ENCODE results near the gene IPMK. TPM values are rescaled to one million over a fixed set of nuclear protein-coding genes. Genes with fewer than 3 reads are reported as not detected.

The IPMK gene
- total RNA-seq, 6 experiments from 2014 or later: 3.3 to 3.8 (median 3.5) TPM

DNA sequence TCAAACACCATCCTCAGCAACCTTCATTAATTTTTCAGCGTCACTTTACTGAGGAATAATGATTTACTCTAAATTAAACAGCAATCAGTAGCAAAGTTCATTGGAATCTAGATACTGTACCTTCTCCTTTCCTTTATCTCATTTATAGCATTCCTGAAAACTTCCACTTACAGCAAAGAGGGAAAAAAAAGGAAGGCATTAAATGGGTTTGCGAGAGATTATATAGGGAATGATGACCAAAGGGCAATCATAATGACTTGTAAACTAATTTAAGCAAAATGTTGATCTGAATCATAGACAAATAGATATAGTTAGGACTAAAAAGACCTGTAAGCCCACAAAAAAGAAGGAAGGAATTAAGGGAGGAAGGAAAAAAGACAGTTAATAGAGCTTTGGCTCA lies 42.0 kb downstream of the IPMK start:
- Mint-ChIP-seq H3K36me3 (ENCODE audit: low read depth) (peaks cover 6% of the 10 kb centered on the region), H3K27me3 (ENCODE audit: insufficient read depth) (no peaks in the 10 kb centered on the region), H3K9me3 (no peaks in the 10 kb centered on the region), H3K4me3 (no peak overlapping the region), H3K27ac (no peak overlapping the region), H3K4me1 (ENCODE audit: low read depth) (peaks cover 7% of the 10 kb centered on the region)
- no peak for DNase-seq
- TF ChIP-seq, protein P1, sequence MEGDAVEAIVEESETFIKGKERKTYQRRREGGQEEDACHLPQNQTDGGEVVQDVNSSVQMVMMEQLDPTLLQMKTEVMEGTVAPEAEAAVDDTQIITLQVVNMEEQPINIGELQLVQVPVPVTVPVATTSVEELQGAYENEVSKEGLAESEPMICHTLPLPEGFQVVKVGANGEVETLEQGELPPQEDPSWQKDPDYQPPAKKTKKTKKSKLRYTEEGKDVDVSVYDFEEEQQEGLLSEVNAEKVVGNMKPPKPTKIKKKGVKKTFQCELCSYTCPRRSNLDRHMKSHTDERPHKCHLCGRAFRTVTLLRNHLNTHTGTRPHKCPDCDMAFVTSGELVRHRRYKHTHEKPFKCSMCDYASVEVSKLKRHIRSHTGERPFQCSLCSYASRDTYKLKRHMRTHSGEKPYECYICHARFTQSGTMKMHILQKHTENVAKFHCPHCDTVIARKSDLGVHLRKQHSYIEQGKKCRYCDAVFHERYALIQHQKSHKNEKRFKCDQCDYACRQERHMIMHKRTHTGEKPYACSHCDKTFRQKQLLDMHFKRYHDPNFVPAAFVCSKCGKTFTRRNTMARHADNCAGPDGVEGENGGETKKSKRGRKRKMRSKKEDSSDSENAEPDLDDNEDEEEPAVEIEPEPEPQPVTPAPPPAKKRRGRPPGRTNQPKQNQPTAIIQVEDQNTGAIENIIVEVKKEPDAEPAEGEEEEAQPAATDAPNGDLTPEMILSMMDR (IDR thresholded peaks at IDR 0.05): no peak

DNA sequence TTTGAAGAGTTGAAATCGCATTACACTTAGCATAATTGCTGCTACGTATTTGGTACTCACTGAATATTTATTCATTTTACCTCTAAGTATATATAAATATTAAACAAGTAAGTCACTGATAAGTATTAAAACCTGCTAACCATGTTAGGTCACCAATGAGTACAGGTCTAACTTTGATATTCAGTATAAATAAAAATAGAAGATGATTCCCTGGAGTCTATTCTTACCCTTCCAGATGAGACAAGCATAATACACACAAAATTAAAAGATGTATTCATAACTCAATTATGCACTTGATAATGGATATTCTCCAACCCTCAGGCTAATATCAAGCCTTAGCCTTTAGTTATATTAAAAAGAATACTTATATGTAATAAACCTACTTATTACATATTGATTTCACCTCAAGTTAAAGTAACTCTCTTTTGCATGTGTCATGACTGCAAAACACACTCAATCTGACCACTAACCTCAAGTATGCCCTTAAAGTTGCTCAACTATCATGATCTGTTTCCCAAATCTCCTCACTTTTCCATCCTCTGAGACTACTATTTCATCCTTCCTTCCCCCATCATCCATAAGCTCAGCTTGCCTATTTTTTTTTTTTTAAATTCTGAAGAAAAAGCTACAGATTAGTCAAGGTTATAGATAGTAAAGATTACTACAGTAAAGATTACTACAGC lies 46.8 kb downstream of the IPMK start:
- H3K4me1 Mint-ChIP-seq (ENCODE audit: low read depth): peaks cover 36% of the 10 kb centered on the region
- peaks cover 5% of the 10 kb centered on the region for H3K36me3 Mint-ChIP-seq (ENCODE audit: low read depth)
- no peaks in the 10 kb centered on the region; the same call in 1 of the 2 replicates for H3K27me3 Mint-ChIP-seq (ENCODE audit: insufficient read depth)
- TF ChIP-seq, protein P1 (IDR thresholded peaks at IDR 0.05): no peak
- peak; percentile 38 for DNase-seq
- H3K9me3 Mint-ChIP-seq: no peaks in the 10 kb centered on the region
- no peak overlapping the region for H3K4me3 Mint-ChIP-seq
- H3K27ac Mint-ChIP-seq: no peak overlapping the region

DNA sequence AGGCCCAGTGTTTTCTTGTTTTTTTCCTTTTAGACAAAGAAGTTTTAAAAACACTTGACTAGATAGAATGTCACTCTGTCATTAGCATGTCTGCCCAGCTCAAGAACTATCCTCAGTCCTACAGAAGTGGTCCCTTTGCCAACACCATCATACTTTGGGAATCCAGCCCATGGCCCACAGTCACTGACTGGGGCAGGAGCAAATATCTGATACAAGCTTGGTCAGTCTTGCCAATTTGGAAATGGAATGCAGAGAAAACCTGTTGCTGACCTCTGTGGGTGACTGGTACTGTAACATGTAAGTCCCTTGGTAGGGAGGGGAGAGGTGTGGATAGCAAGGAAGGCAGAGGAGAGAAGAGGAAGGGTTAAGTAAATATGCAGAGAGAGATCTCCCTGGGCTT lies 47.8 kb downstream of the IPMK start:
- DNase-seq: no peak
- Mint-ChIP-seq H3K27ac (no peak overlapping the region), H3K36me3 (ENCODE audit: low read depth) (peaks cover 2% of the 10 kb centered on the region), H3K4me1 (ENCODE audit: low read depth) (peaks cover 36% of the 10 kb centered on the region), H3K27me3 (ENCODE audit: insufficient read depth) (no peaks in the 10 kb centered on the region; the same call in 1 of the 2 replicates), H3K9me3 (no peaks in the 10 kb centered on the region), H3K4me3 (no peak overlapping the region)
- TF ChIP-seq, protein P1 (IDR thresholded peaks at IDR 0.05): no peak

DNA sequence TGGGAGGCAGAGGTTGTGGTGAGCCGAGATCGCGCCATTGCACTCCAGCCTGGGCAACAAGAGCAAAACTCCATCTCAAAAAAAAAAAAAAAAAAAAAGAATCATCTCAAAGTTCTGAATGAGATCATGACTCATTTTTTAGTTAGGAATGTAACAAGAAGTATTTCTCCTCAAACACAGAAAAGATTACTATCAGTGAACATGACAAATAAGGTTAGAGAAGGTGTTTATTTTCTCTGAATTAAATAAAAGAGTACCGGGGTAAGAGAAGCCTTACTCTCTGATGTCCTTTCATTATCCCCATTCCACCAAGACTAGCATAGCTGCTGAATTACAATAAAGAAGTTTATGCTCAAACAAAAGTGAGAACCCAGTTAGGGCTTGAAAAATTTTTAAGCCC lies 50.1 kb downstream of the IPMK start:
- no peaks in the 10 kb centered on the region for H3K9me3 Mint-ChIP-seq
- no peak overlapping the region for H3K27ac Mint-ChIP-seq
- peak; percentile 54 for DNase-seq
- H3K4me1 Mint-ChIP-seq (ENCODE audit: low read depth): peaks cover 36% of the 10 kb centered on the region
- TF ChIP-seq, protein P1 (IDR thresholded peaks at IDR 0.05): no peak
- no peaks in the 10 kb centered on the region; the same call in 1 of the 2 replicates for H3K27me3 Mint-ChIP-seq (ENCODE audit: insufficient read depth)
- H3K4me3 Mint-ChIP-seq: peak overlapping the region; percentile 45; the same call in 1 of the 2 replicates
- peaks cover 7% of the 10 kb centered on the region; the same call in 1 of the 2 replicates for H3K36me3 Mint-ChIP-seq (ENCODE audit: low read depth)

DNA sequence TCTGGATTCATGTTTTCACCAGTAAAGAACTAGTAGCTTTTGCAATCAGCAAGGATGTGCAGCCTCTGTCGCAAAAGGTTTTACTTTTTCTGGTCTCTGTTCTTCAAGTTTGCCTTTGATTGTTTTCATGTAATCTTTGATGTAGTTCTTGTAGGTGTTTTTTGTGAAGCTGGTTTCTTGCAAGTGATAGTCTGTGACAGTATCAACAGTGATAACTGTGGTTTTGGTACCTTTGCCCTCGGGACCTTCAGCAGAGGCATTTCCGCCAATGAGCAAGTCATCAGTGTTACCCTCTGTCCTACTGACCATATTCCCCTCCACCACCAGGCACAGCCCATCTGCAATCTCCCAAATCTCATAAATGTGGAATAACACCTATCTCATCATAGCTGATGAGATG lies 55.1 kb downstream of the IPMK start:
- peaks cover 6% of the 10 kb centered on the region for H3K4me1 Mint-ChIP-seq (ENCODE audit: low read depth)
- no peak overlapping the region for H3K4me3 Mint-ChIP-seq
- no peak overlapping the region for H3K27ac Mint-ChIP-seq
- no peaks in the 10 kb centered on the region; the same call in none of the 2 replicates for H3K27me3 Mint-ChIP-seq (ENCODE audit: insufficient read depth)
- H3K36me3 Mint-ChIP-seq (ENCODE audit: low read depth): peaks cover 8% of the 10 kb centered on the region; the same call in 1 of the 2 replicates
- TF ChIP-seq, protein P1 (IDR thresholded peaks at IDR 0.05): no peak
- H3K9me3 Mint-ChIP-seq: no peaks in the 10 kb centered on the region
- no peak for DNase-seq
